AG04449 (cell line): Measurements from ENCODE around the gene GALR2.
"Not testable (repeated sequence)": the region's sequence is repeated elsewhere in the genome, so short reads cannot be mapped to it uniquely, and the experiment has no call there.

ENCODE experiments used
- CTCF ChIA-PET: fragments of 350-600 bp; formaldehyde crosslinking; extraction: SDS; loops from one replicate; lab custom pipeline; 2021; ENCODE audit warnings: antibody characterized with exemption; lab: Yijun Ruan, JAX
- POLR2A ChIA-PET: fragments of 400-600, 350-600 bp; formaldehyde crosslinking; extraction: SDS; loops from one replicate; lab custom pipeline; 2020; ENCODE audit warnings: antibody characterized with exemption, inconsistent platforms; lab: Yijun Ruan, JAX
- DNase-seq: peaks from one replicate; pipeline ENCODE4 v3.0.0-alpha.2; 2010; ENCODE audit warnings: low read depth, low spot score
- H3K4me3 ChIP-seq: 2 replicates; pipeline ENCODE4 v1.5.1; 2011; ENCODE audit warnings: low read depth, mild to moderate bottlenecking, control low read depth, low read length
- CTCF ChIP-seq: IDR thresholded peaks from one replicate; pipeline ENCODE4 v1.5.1; 2011; ENCODE audit warnings: mild to moderate bottlenecking, moderate library complexity, low read length, control low read depth, inconsistent platforms; ENCODE audit not compliant: insufficient read depth; ENCODE audit errors: missing control alignments

GALR2 gene

DNA sequence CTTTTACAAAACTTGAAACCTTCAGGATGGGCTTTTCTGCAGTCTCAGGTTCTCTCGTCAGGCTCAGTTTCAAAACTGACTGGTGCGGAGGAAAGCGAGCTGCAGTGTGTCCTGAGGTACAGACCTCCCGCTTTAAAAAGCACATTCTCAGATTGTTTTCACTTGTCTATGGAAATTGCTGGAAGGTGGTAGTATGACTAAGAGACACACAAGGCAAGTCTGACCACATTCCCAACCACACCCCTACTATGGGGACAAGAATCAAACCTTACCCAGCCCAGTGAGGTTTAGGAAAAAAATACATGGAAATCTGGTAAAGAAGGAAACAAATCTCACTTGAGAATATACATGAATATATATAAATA, 20.5 kb upstream of the GALR2 start:
- CTCF ChIA-PET, result interaction anchor here (0.9 to 2.4 kb wide), 5 partner anchors 12 to 226 kb away, joined by 3 to 11 read pairs (median 3); no protein-coding TSS in a partner anchor
- DNase-seq, result no peak

DNA sequence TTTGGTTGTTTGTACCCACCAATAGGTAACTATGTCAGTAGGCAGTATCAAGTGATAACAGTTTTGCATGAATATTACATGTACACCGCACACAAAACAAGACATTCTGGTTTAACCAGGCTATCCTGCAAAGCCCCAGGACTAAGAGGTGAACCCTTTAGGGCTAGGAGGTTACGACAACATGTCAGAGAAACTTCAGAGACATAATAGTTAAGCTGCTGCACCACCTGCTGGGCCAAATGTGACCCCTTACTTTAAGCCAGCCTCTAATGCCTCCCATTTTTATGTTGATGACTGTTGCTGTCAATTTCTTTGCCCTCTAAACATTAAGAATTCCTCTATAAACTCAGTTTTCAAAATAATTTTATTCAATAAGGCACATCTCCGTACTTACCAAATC, 17.7 kb upstream of the GALR2 start:
- POLR2A ChIA-PET, result no interaction called here
- H3K4me3 ChIP-seq, result no peak overlapping the region
- no peak for DNase-seq
- CTCF ChIA-PET, result interaction anchor here (1.0 to 1.8 kb wide), 2 partner anchors 38 to 43 kb away, joined by 6 to 9 read pairs; no protein-coding TSS in a partner anchor
- no peak for TF ChIP-seq CTCF

More for the DNA sequence above, 20.5 kb upstream of the GALR2 start:
- no peak for TF ChIP-seq CTCF
- POLR2A ChIA-PET, result no interaction called here
- no peak overlapping the region for H3K4me3 ChIP-seq

GRCh38 chr17:76058264-76058663, 16.3 kb upstream of the GALR2 start:
- POLR2A ChIA-PET, CTCF ChIA-PET, H3K4me3 ChIP-seq, DNase-seq: not testable (repeated sequence)

- no peak for TF ChIP-seq CTCF
- ChIA-PET CTCF (interaction anchor here (0.9 to 1.7 kb wide), 3 partner anchors 8 to 159 kb away, joined by 3 to 7 read pairs (median 5); no protein-coding TSS in a partner anchor), POLR2A (no interaction called here)
- H3K4me3 ChIP-seq, result no peak overlapping the region
- no peak for DNase-seq
These were observed 10.6 kb upstream of the GALR2 start for GRCh38 chr17:76063875-76064546.

DNA sequence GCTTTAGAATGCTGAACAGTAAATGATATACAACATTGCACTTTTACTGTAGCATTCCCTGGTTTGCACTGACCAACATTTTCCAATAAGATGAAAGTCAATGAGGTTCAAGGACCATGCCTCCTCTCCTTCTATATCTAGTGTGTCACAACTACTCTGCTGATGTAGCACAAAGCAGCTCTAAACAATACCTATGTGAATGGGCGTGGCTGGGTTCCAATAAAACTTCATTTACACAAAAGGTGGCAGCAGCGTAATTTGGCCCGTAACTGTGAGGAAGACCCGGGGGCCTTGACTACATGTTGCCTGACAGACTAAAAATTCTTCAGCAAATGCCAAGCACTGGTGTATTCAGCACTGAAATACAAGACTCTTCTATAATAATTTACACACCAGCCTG, 8.8 kb upstream of the GALR2 start:
- DNase-seq, result no peak
- no peak overlapping the region for H3K4me3 ChIP-seq
- POLR2A ChIA-PET, result interaction anchor here (0.6 to 0.8 kb wide), 2 partner anchors 10 to 44 kb away, joined by 3 read pairs; no protein-coding TSS in a partner anchor
- no peak for TF ChIP-seq CTCF
- CTCF ChIA-PET, result interaction anchor here (0.6 to 1.3 kb wide), 6 partner anchors 15 to 234 kb away, joined by 3 to 6 read pairs (median 4); no protein-coding TSS in a partner anchor

GRCh38 chr17:76071531-76072147, 2.9 kb upstream of the GALR2 start:
- POLR2A ChIA-PET, result interaction anchor here (1.0 kb wide), 1 partner anchor 36 kb away, joined by 3 read pairs; no protein-coding TSS in a partner anchor
- TF ChIP-seq CTCF, result no peak
- H3K4me3 ChIP-seq, result peak overlapping the region; percentile 91
- CTCF ChIA-PET, result interaction anchor here (1.0 to 1.5 kb wide), 2 partner anchors 57 to 208 kb away, joined by 3 to 4 read pairs; no protein-coding TSS in a partner anchor
- DNase-seq, result no peak
